SIG-M5 treated with dmso at 0.1 percent for 504 hours (cell line): ENCODE measurements around the gene FAM222A.

ENCODE experiments used
- DNase-seq: peaks from one replicate; lab custom pipeline; 2025; ENCODE audit not compliant: unreplicated experiment; lab: John Stamatoyannopoulos, UW

Gene FAM222A

GRCh38 chr12:109793826-109794501 lies 80.3 kb downstream of the FAM222A start:
- DNase-seq: no peak

GRCh38 chr12:109795023-109795422 lies 81.4 kb downstream of the FAM222A start:
- no peak for DNase-seq

GRCh38 chr12:109796057-109796456 lies 82.4 kb downstream of the FAM222A start:
- no peak for DNase-seq

GRCh38 chr12:109797905-109798669 lies 84.5 kb downstream of the FAM222A start:
- peak; percentile 95 for DNase-seq

- DNase-seq: no peak
These were observed 85.1 kb downstream of the FAM222A start for GRCh38 chr12:109798691-109799090.

GRCh38 chr12:109800536-109800935 lies 86.9 kb downstream of the FAM222A start:
- DNase-seq: no peak

- DNase-seq: no peak
These were observed 89.2 kb downstream of the FAM222A start for GRCh38 chr12:109802828-109803227.

DNA sequence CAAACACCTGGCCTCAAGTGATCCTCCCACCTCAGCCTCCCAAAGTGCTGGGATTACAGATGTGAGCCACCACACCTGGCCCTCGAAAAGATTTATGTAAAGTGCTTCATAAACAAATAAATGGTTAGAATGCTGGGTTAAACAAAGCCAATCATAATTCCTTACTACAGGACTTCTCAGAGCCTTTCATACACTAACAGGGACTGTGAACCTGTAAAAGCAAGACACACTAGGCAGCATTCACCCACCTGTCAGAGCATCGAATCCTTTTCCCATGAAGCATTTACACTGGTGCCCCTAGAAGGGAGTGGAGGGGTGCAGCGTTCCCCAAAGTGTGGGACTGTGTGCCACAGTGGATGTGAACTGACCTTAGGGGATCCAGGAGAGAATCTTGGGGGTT lies 90.1 kb downstream of the FAM222A start:
- DNase-seq: no peak

- peak; percentile 64 for DNase-seq
These were observed 91.5 kb downstream of the FAM222A start for GRCh38 chr12:109804820-109805761.

DNA sequence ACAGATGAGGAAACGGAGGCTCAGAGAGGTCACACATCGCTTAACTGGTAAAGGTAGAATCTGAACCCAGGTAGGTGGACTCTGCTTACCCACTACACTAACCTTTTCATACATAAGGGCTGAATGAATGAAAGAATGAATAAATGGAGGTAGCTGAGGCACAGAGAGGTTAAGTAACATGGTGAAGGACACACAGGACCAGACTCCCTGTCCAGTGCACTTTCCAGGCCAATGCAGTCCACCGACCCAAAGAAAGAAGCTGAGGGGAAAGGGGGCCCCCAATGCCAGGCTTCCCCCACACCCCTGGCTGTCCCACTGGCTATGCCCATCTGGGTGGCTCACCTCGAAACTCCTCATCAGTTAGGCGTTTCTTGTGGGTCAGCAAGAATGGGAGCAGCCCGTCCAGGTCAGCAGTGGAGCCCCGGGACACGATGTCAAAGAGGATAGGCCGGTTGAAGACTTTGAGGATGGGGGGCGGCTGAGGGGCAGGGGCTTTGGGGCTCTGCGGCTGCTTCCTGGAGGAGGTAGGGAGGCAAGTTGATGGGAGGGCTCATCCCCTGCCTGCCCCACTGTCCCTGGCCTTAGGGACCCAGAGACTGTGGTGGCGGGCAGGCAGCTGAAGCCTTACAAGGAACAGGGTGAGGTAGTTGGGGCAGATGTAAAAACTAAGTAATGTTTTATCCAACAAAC lies 94.5 kb downstream of the FAM222A start:
- DNase-seq: no peak

DNA sequence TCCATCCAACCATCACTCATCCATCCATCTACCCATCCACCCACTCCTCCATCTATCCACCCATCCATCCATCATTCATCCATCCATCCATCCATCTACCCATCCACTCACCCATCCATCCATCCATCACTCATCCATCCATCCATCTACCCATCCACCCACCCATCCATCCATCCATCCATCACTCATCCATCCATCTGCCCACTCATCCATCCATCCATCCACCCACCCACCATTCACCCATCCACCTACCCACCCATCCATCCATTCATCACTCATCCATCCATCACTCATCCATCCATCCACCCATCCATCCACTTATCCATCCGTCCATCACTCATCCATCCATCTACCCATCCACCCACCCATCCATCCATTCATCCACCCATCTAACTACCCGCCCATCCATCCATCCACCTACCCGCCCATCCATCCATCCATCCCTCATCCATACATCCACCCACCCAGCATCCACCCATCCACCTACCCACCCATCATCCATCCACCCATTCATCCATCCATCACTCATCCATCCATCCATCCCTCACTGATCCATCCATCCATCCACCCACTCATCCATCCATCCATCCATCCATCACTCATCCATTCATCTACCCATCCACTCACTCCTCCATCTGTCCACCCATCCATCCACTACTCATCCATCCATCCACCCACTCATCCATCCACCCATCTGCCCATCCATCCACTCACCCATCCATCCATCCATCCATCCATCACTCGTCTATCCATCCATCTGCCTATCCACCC lies 95.4 kb downstream of the FAM222A start:
- DNase-seq: no peak

- DNase-seq: no peak
These were observed 97.5 kb downstream of the FAM222A start for GRCh38 chr12:109810954-109811623.

GRCh38 chr12:109811624-109811995 lies 98.0 kb downstream of the FAM222A start:
- DNase-seq: no peak

- DNase-seq: no peak
These were observed 100.3 kb downstream of the FAM222A start for GRCh38 chr12:109813810-109814416.

DNA sequence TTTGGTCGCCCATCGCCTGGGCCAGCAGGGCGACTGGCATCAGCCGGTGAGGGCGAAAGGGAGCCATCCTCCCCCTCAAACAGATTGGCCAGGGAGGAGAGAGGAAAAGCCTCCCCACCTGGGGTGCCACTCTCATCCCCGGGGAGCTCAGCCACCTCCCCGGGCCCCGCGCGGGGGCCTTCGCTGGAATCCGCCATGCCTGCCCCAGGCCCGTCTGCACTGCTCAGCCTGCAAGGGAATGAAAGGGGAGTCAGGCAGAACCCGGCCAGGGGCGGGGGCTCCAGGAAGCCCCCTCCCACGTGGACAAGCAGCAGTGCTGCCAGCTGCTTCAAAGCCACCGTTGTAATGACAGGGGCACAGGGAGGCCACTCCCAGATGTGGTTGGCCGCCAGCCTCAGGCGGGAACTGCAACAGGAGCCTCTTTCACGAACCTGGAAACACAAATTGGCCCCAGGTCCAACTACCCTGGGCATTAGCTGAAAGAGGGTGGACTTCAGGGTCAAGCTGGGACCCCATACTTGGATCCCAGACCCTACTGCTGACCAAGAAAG lies 101.0 kb downstream of the FAM222A start:
- DNase-seq: no peak

DNA sequence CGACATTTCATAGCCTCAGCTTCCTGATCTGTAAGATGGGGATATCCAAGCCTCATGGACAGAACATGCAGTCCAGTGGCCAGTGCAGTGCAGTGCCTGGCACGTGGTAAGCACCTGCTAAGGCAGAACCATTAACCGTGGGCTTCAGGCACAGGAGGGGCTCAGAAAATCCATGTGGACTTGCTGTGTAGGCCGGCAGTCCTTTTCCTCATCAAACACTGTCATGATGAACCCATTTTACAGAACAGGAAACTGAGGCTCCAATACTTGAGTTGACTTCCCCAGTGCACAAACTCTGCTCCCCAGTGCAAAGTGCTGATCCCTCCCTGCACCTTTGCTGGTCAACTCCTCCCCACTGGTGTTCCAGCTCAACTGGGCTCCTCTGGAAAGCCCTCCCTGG lies 101.6 kb downstream of the FAM222A start:
- no peak for DNase-seq

DNA sequence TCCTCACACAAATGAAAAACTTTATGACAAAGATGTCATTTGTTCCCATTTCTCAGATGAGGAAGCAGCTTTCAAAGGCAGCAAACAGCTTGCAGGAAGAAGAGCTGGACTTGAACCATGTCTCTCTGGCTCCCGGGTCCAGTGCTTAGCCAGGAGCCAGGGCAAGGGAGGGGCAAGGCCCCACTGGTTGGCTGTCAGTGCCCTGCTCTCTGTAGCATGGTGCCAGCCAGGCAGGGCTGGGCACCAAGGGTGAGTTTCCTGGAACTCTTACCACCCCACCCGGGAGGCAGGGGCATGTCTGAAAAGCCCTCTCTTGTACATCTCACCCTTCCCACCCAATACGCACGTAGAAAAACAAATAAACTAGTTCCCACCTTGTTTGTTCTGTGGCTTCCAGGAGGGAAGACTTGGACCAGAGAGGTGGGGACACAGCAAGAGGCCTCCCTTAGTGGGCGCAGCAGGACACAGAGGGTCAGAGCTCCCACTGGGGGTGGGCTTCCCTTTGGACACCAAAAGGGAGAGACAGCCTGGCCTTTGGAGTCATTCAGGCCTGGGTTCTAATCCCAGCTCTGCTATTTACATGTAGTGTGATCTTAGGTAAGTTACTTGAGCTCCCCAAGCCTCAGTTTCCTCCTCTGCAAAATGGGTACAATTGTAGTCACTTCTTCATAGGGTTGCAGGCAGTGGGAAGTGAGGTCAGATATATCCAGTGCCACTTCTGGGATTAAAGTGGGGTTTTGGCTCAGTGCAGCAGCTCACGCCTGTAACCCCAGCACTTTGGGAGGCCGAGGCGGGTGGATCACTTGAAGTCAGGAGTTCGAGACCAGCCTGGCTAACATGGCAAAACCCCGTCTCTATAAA lies 102.4 kb downstream of the FAM222A start:
- no peak for DNase-seq

DNA sequence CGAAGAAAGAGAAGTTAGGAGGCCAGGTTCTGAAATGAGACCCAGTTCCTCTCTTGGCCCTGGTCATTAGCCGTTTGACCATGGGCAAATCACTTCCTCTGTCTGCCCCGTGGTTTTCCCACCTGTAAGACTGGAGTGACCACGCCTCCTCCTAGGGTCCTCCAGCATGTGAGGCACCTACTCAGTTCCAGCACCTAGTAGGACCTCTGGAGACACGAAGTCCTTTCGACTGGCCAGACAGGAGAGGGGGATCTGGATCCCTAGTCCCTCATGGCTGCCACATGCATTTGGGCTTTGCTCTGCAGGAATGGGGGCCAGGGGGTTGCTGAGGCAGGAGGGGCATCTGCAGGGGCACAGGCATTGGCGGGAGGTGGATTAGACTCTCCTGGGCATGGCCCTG lies 103.2 kb downstream of the FAM222A start:
- no peak for DNase-seq
